IPS DF 6.9 (cell line): ENCODE measurements around the gene MACROH2A1.

Source experiments
- DNase-seq: peaks from one replicate; pipeline ENCODE4 v3.0.0-alpha.2; 2013; ENCODE audit warnings: low read depth, low spot score
- H3K27ac ChIP-seq: one replicate; pipeline ENCODE4 v1.5.1; 2013; ENCODE audit warnings: low read length, control low read depth
- H3K27me3 ChIP-seq: 2 replicates; pipeline ENCODE4 v1.6.1; 2013; ENCODE audit warnings: mild to moderate bottlenecking, low read length; ENCODE audit not compliant: control insufficient read depth, insufficient read depth
- H3K36me3 ChIP-seq: 2 replicates; pipeline ENCODE4 v1.6.1; 2013; ENCODE audit warnings: low read length; ENCODE audit not compliant: control insufficient read depth, insufficient read depth
- H3K4me1 ChIP-seq: 2 replicates; pipeline ENCODE4 v1.6.1; 2013; ENCODE audit warnings: low read length; ENCODE audit not compliant: control insufficient read depth, insufficient read depth
- H3K4me3 ChIP-seq: 2 replicates; pipeline ENCODE4 v1.5.1; 2013; ENCODE audit warnings: mild to moderate bottlenecking, low read length
- H3K9me3 ChIP-seq: 2 replicates; pipeline ENCODE4 v1.6.1; 2013; ENCODE audit warnings: low read length, inconsistent platforms; ENCODE audit not compliant: control insufficient read depth, insufficient read depth
- WGBS: extraction: QIAGEN DNeasy Blood & Tissue Kit; methylation state at CpG from one replicate; pipeline ENCODE4 v1.1.7; 2013; ENCODE audit warnings: mixed read lengths, missing lambda C conversion rate; ENCODE audit not compliant: insufficient read length, insufficient coverage; 5-methylcytosine and 5-hydroxymethylcytosine counted together

Gene MACROH2A1

DNA sequence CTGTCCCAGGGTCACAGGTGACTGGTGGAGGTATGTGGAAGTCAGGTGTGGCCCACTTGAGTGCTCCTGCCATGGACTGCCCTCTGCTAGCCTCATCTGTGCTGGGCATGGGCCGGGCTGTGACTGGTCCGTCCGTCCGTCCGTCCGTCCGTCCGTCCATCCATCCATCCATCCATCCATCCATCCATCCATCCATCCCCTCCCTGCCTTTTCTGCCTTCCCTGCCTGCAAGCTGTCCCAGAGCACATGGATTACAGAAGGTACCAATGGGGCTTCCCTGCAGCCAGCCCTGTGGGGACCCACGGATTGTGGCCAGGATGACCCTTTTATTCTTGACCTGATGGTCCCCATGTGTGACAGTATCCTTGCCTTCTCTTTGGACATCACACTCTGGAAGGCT lies 92.5 kb downstream of the MACROH2A1 start:
- no peak overlapping the region for H3K27ac ChIP-seq
- no peaks in the 10 kb centered on the region for H3K9me3 ChIP-seq
- H3K4me3 ChIP-seq = no peak overlapping the region
- DNase-seq = no peak
- H3K27me3 ChIP-seq = no peaks in the 10 kb centered on the region
- H3K4me1 ChIP-seq = peaks cover 1% of the 10 kb centered on the region; the same call in 1 of the 2 replicates
- whole genome bisulfite sequencing = no CpG with 5 or more reads among the region's 9 CpGs
- no peaks in the 10 kb centered on the region for H3K36me3 ChIP-seq

DNA sequence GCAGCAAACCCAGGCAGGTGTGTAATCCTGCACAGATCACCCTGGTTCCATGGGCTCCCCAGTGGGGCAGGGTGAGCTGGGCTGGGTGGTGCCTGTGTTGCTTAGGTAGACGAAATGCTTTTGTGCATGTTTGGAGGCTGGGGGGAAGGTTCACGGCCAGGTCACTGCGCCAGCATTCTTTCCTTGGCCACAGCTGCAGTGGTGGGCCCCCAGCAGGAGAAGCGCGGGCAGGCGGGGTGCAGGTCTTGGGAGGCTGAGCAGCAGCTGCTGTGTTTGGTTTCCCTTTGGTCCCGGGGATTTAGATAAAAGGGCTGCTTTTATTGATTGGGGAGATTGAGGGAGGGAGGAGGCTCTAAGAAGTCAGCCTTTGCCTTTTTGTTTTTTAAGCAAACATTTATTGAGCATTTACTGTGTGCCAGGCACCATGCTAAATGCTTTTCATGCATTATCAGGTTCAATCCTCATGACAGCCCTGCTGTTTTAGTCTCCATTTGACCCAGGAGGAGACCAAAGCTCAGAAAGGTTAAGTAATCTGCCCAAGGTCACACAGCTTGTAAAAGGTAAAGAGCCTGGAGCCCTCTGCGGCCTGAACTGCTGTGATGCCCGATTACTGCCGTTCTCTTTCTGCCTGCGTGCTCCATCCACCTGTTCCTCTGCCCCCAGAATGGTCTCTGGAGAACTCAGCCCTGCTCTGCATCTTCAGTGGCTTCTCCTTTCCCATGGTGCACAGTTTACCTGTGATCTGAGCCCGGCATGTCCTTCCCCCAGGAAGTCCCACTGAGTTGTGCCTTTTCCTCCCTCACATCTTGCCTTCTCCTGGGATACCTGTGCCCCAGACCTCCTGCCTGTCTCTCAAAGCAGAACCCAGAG lies 94.4 kb downstream of the MACROH2A1 start:
- no peaks in the 10 kb centered on the region for H3K27me3 ChIP-seq
- H3K27ac ChIP-seq = no peak overlapping the region
- no peak overlapping the region for H3K4me3 ChIP-seq
- no peaks in the 10 kb centered on the region for H3K9me3 ChIP-seq
- H3K4me1 ChIP-seq = peaks cover 1% of the 10 kb centered on the region; the same call in 1 of the 2 replicates
- no CpG with 5 or more reads among the region's 12 CpGs for WGBS
- no peaks in the 10 kb centered on the region for H3K36me3 ChIP-seq
- DNase-seq = no peak

DNA sequence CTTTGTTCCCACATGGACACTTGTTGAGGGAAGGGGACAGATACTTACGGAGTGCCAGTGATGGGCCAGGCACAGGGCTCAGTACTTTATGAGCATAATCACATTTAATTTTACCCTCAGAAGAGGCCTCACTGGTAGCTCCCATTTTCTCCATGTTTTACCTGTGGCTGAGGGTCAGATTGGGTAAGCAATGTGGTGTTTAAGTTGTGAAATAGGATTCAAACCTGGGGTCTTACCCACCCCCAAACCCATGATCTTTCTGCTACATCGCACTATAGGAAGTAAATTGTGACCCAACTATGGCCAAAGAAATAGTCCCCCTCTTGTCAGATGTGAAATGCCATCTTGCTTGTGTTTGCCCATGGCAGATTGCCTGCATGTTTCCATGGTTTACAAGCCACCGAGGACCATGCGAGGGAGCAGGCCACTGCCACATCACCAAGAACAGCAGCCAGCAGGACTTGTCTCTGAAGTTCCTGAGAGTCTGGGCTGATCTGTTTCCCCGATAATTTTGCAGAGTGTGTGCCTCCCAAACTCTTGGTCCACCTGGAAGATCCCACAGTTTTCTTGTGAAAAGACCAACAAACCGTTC lies 95.4 kb downstream of the MACROH2A1 start:
- H3K27ac ChIP-seq = no peak overlapping the region
- no peak overlapping the region for H3K4me3 ChIP-seq
- no peaks in the 10 kb centered on the region for H3K9me3 ChIP-seq
- no peaks in the 10 kb centered on the region for H3K36me3 ChIP-seq
- DNase-seq = no peak
- no CpG with 5 or more reads among the region's 6 CpGs for WGBS
- no peaks in the 10 kb centered on the region for H3K27me3 ChIP-seq
- peaks cover 1% of the 10 kb centered on the region; the same call in 1 of the 2 replicates for H3K4me1 ChIP-seq

DNA sequence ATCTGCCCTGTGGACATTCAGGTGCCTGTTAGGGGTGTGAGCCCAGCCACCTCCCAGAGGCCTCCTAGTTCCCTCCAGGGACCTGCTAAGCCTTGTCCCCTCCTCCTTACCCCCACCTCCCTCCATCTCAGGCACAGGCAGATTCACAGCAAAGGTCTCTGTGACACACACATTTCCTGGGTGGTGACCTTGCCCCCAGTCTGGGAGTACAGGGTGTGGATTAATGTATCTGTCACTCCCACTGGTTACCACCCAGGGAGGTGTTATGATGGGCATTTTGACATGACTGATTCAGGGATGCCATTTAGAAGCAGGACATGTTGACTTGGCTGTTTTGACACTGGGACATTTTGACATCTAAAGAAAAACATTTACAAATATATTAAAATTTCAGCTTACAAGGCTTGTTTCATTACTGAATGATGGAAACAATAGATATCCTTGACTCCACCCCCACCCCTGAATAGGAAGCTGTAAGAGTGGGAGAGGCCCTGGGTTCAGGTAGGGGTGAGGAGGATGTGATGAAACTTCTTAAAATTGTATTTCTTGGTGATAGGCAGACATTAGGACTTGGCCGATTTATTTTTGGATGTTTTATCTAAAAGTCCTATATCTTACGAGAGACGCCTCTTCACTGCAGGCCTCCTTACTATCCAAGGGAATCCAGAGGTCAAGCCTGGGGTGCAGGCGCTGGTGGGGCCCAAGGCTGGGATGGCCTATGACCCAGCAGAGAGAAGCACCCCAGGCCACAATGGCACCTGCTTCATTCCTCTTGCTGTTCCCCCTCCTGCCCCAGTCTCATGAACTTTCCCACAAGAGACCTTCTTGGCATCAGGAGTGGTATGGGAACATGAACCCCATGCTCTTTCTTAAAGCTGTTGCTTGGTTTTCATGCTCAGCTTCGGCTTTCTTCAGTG lies 101.9 kb downstream of the MACROH2A1 start:
- Histone ChIP-seq H3K36me3 (no peaks in the 10 kb centered on the region), H3K9me3 (no peaks in the 10 kb centered on the region), H3K27me3 (no peaks in the 10 kb centered on the region), H3K27ac (no peak overlapping the region), H3K4me3 (no peak overlapping the region), H3K4me1 (no peaks in the 10 kb centered on the region)
- DNase-seq = no peak
- WGBS = no CpG with 5 or more reads among the region's 5 CpGs

DNA sequence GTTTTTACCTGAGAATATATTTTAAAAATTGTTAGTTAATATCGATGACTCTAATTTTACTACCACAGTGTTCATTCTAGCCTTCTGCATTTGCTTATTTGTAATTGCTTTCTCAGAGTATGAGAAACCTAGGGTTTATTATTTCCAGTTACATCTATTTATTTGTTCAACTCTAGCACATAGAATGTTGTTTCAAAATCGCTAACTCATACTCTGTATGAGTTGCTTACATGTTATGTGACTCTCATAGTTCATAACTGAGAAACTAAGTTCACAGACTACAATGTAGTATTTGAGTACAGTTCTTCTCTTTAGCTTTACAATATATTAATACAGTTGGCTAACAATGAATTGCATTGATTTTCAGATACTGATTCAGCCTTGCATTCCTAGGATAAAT lies 103.2 kb downstream of the MACROH2A1 start:
- Histone ChIP-seq H3K4me3 (no peak overlapping the region), H3K4me1 (no peaks in the 10 kb centered on the region), H3K36me3 (no peaks in the 10 kb centered on the region), H3K27me3 (no peaks in the 10 kb centered on the region), H3K27ac (no peak overlapping the region), H3K9me3 (no peaks in the 10 kb centered on the region)
- no CpG with 5 or more reads among the region's 2 CpGs for WGBS
- no peak for DNase-seq

DNA sequence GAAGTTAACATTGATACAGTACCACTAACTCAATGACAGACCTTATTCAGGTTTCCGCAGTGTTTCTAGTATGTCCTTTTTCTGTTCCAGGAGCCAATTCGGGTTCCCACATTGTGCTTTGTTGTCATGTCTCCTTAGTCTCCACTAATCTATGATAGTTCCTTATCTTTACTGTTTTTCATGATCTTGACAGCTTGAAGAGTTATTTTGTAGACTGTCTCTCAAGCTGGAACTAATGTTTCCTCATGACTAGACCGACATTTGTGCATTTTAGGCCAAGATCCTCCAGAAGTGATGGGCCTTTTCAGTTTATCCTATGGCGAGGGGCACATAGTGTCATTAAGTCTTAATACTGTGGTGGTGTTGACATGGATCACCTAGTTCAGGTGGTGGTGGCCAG lies 104.2 kb downstream of the MACROH2A1 start:
- no peak overlapping the region for H3K4me3 ChIP-seq
- WGBS = no CpG with 5 or more reads among the region's 4 CpGs
- H3K36me3 ChIP-seq = no peaks in the 10 kb centered on the region
- DNase-seq = no peak
- H3K9me3 ChIP-seq = no peaks in the 10 kb centered on the region
- H3K27me3 ChIP-seq = no peaks in the 10 kb centered on the region
- H3K27ac ChIP-seq = no peak overlapping the region
- H3K4me1 ChIP-seq = no peaks in the 10 kb centered on the region

DNA sequence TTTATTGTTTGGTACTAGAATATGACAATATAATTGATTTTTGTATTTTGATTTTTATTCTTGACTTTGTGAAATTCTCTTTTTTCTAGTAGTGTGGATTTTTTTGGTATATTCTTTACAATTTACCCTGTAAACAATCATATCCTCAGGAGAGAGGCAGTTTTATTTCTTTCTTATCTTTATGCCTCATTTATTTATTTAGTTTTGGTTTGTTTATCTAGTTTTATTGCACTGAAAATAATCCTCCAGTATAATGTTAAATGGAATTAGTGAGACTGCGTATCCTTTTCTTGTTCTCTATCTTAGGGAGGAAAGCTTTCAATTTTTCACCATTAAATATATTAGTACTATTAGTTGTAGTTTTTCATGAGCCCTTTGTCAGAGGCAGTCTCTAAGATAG lies 109.4 kb downstream of the MACROH2A1 start:
- Histone ChIP-seq H3K4me3 (no peak overlapping the region), H3K4me1 (no peaks in the 10 kb centered on the region), H3K27ac (no peak overlapping the region), H3K27me3 (no peaks in the 10 kb centered on the region), H3K9me3 (no peaks in the 10 kb centered on the region), H3K36me3 (no peaks in the 10 kb centered on the region)
- DNase-seq = no peak
- WGBS = no CpG with 5 or more reads among the region's 1 CpG

DNA sequence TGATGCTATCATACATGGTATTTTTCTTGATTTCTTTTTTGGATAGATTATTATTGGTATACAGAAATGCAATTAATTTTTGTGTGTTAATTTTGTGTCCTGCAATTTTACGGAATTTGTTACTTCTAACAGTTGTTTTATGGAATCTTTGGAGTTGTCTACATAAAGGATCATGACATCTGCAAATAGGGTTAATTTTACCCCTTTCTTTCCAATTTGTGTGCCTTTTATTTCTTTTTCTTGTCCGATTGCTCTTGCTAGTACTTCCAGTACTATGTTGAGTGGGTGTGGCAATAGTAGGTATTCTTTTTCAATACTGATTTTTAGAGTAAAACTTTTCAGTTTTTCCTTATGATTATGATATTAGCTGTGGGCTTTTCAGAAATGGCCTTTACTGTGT lies 111.5 kb downstream of the MACROH2A1 start:
- H3K27me3 ChIP-seq = no peaks in the 10 kb centered on the region
- no peak overlapping the region for H3K27ac ChIP-seq
- H3K4me1 ChIP-seq = no peaks in the 10 kb centered on the region
- no peaks in the 10 kb centered on the region for H3K9me3 ChIP-seq
- H3K4me3 ChIP-seq = no peak overlapping the region
- no CpG with 5 or more reads among the region's 2 CpGs for WGBS
- no peak for DNase-seq
- no peaks in the 10 kb centered on the region for H3K36me3 ChIP-seq
